H9 (cell line): ENCODE data around the gene BYSL. TPM values are rescaled to one million over a fixed set of nuclear protein-coding genes. Genes with fewer than 3 reads are reported as not detected.

Experiments used
- DNase-seq: peaks from one replicate; pipeline ENCODE4 v3.0.0-alpha.2; 2017
- H2AFZ ChIP-seq: one replicate; pipeline ENCODE4 v1.6.1; 2013; ENCODE audit warnings: mild to moderate bottlenecking, low read length, control low read depth, moderate library complexity
- H2AK5ac ChIP-seq: 2 replicates; pipeline ENCODE4 v1.6.1; 2013; ENCODE audit warnings: low read length, control low read depth, mixed read lengths; ENCODE audit not compliant: insufficient read length
- H2BK120ac ChIP-seq: one replicate; pipeline ENCODE4 v1.6.1; 2013; ENCODE audit warnings: low read depth, mild to moderate bottlenecking, low read length, control low read depth, inconsistent platforms; ENCODE audit not compliant: poor library complexity, severe bottlenecking
- H2BK12ac ChIP-seq: 2 replicates; pipeline ENCODE4 v1.6.1; 2013; ENCODE audit warnings: low read length, control low read depth, mixed read lengths, low read depth; ENCODE audit not compliant: insufficient read length
- H2BK15ac ChIP-seq: 2 replicates; pipeline ENCODE4 v1.6.1; 2013; ENCODE audit warnings: low read depth, low read length, control low read depth
- H2BK20ac ChIP-seq: one replicate; pipeline ENCODE4 v1.6.1; 2013; ENCODE audit warnings: low read depth, mild to moderate bottlenecking, low read length, control low read depth, inconsistent platforms; ENCODE audit not compliant: poor library complexity, severe bottlenecking
- H2BK5ac ChIP-seq: 2 replicates; pipeline ENCODE4 v1.6.1; 2013; ENCODE audit warnings: low read length, control low read depth, mixed read lengths; ENCODE audit not compliant: insufficient read length
- H3K14ac ChIP-seq: 2 replicates; pipeline ENCODE4 v1.6.1; 2013; ENCODE audit warnings: low read length, control low read depth; ENCODE audit not compliant: insufficient read depth
- H3K18ac ChIP-seq: 2 replicates; pipeline ENCODE4 v1.6.1; 2013; ENCODE audit warnings: low read depth, mild to moderate bottlenecking, mixed read lengths, low read length, control low read depth; ENCODE audit not compliant: insufficient read length
- H3K23ac ChIP-seq: 2 replicates; pipeline ENCODE4 v1.6.1; 2013; ENCODE audit warnings: low read length, control low read depth, mixed read lengths, low read depth; ENCODE audit not compliant: insufficient read length
- H3K23me2 ChIP-seq: 2 replicates; pipeline ENCODE4 v1.6.1; 2013; ENCODE audit warnings: low read depth, mild to moderate bottlenecking, mixed read lengths, low read length, control low read depth; ENCODE audit not compliant: insufficient read length, poor library complexity, severe bottlenecking
- H3K27ac ChIP-seq: 2 replicates; pipeline ENCODE4 v1.5.1; 2013; ENCODE audit warnings: low read length, control low read depth, mixed read lengths, low read depth; ENCODE audit not compliant: insufficient read length
- H3K27me3 ChIP-seq: 2 replicates; pipeline ENCODE4 v1.6.1; 2013; ENCODE audit warnings: low read length, control low read depth, inconsistent platforms; ENCODE audit not compliant: insufficient read depth
- H3K4ac ChIP-seq: 2 replicates; pipeline ENCODE4 v1.6.1; 2013; ENCODE audit warnings: low read depth, mild to moderate bottlenecking, control low read depth, inconsistent platforms, low read length, moderate library complexity
- H3K4me1 ChIP-seq: 2 replicates; pipeline ENCODE4 v1.6.1; 2013; ENCODE audit warnings: low read length, control low read depth, inconsistent platforms; ENCODE audit not compliant: insufficient read depth
- H3K4me2 ChIP-seq: 2 replicates; pipeline ENCODE4 v1.6.1; 2013; ENCODE audit warnings: low read length, control low read depth, mixed read lengths; ENCODE audit not compliant: insufficient read length, insufficient read depth
- H3K56ac ChIP-seq: 2 replicates; pipeline ENCODE4 v1.6.1; 2013; ENCODE audit warnings: low read depth, mild to moderate bottlenecking, mixed read lengths, low read length, control low read depth; ENCODE audit not compliant: insufficient read length
- H3K79me1 ChIP-seq: 2 replicates; pipeline ENCODE4 v1.6.1; 2013; ENCODE audit warnings: low read depth, mild to moderate bottlenecking, moderate library complexity, low read length, control low read depth, inconsistent platforms; ENCODE audit not compliant: insufficient read depth, poor library complexity, severe bottlenecking
- H3K79me2 ChIP-seq: 2 replicates; pipeline ENCODE4 v1.6.1; 2013; ENCODE audit warnings: low read length, control low read depth, inconsistent platforms; ENCODE audit not compliant: insufficient read depth
- H3K9ac ChIP-seq: 2 replicates; pipeline ENCODE4 v1.6.1; 2013; ENCODE audit warnings: low read length, control low read depth, mixed read lengths; ENCODE audit not compliant: insufficient read length; ENCODE audit errors: extremely low read depth
- H3K9me3 ChIP-seq: one replicate; pipeline ENCODE4 v1.6.1; 2013; ENCODE audit warnings: low read depth, low read length, inconsistent platforms; ENCODE audit not compliant: control insufficient read depth
- H3T11ph ChIP-seq: one replicate; pipeline ENCODE4 v1.6.1; 2013; ENCODE audit warnings: mild to moderate bottlenecking, low read length, control low read depth, inconsistent platforms
- H4K20me1 ChIP-seq: one replicate; pipeline ENCODE4 v1.6.1; 2013; ENCODE audit not compliant: control insufficient read depth, insufficient read length, insufficient read depth
- H4K5ac ChIP-seq: 2 replicates; pipeline ENCODE4 v1.6.1; 2013; ENCODE audit warnings: low read depth, mild to moderate bottlenecking, mixed read lengths, low read length, control low read depth; ENCODE audit not compliant: insufficient read length
- H4K8ac ChIP-seq: replicated peaks from 2 replicates; pipeline ENCODE4 v1.6.1; 2013; ENCODE audit warnings: low read length, control low read depth, mixed read lengths, low read depth; ENCODE audit not compliant: insufficient read length
- H4K91ac ChIP-seq: 2 replicates; pipeline ENCODE4 v1.6.1; 2013; ENCODE audit warnings: low read depth, mild to moderate bottlenecking, moderate library complexity, mixed read lengths, low read length, control low read depth; ENCODE audit not compliant: insufficient read length
- H3K27ac Mint-ChIP-seq, 3 experiments: 2 replicates in 2 of 3; 3 replicates in 1 of 3; pipeline ENCODE4 v1.8.0; 2020 to 2021; ENCODE audit warnings: mixed read lengths in 3 of 3, mild to moderate bottlenecking in 1 of 3, moderate library complexity in 1 of 3
- H3K27me3 Mint-ChIP-seq: 2 replicates; pipeline ENCODE4 v1.8.0; 2021; ENCODE audit warnings: low read depth, mild to moderate bottlenecking, moderate library complexity, mixed read lengths
- H3K36me3 Mint-ChIP-seq, 3 experiments: 2 replicates in 2 of 3; 3 replicates in 1 of 3; pipeline ENCODE4 v1.8.0; 2020 to 2021; ENCODE audit warnings: low read depth in 3 of 3, mixed read lengths in 3 of 3; ENCODE audit not compliant: insufficient read depth in 1 of 3
- H3K4me1 Mint-ChIP-seq, 2 experiments: 2 replicates each; pipeline ENCODE4 v1.8.0; 2020; ENCODE audit warnings: mixed read lengths in 2 of 2
- H3K4me3 Mint-ChIP-seq, 2 experiments: 2 replicates in 1 of 2; 3 replicates in 1 of 2; pipeline ENCODE4 v1.8.0; 2020 to 2021; ENCODE audit warnings: mild to moderate bottlenecking in 2 of 2, mixed read lengths in 2 of 2, moderate library complexity in 1 of 2
- H3K9me3 Mint-ChIP-seq, 2 experiments: 2 replicates in 1 of 2; 3 replicates in 1 of 2; pipeline ENCODE4 v1.8.0; 2020; ENCODE audit warnings: mild to moderate bottlenecking in 2 of 2, mixed read lengths in 2 of 2, moderate library complexity in 1 of 2
- WGBS: extraction: QIAGEN DNeasy Blood & Tissue Kit; methylation state at CpG from one replicate; pipeline ENCODE4 v1.1.7; 2013; ENCODE audit warnings: missing lambda C conversion rate, low lambda C conversion rate, mixed read lengths; ENCODE audit not compliant: insufficient read length; ENCODE audit errors: extremely low coverage; 5-methylcytosine and 5-hydroxymethylcytosine counted together
- total RNA-seq: library from RNA; stranded (reverse); gene quantifications from 2 replicates; pipeline ENCODE4 v1.2.1, GENCODE V29; 2021
- TF ChIP-seq, protein P1 (sequence below): fragments of 200-600 bp; sonication (generic); conservative IDR thresholded peaks from 3 replicates; pipeline ENCODE4 v1.8.0; 2021; ENCODE audit warnings: antibody characterized with exemption, mild to moderate bottlenecking

BYSL gene
- total RNA-seq, 1 experiment from 2014 or later = 71.1 TPM

DNA sequence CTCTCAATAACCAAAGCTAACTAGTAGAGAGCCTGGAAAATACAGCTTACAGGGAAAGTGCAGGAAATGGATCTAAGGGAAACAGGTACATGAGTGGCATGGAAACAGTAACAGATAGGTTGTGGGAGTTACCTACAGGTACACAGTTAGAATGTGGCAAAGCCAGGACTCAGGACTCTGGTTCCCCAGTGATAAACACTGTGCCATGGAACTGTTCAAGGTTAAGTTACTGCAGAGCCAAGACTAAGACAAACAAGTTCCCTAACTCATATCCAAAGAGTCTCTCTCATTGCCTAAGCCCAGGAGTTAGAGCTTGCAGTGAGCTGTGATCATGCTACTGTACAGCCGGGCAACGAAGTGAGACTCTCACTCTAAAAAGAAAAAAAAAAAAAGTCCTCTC, 7.0 kb upstream of the BYSL start:
- Histone ChIP-seq H3K79me2 (no peaks in the 10 kb centered on the region; the same call in 1 of the 2 replicates), H3K79me1 (peaks cover 2% of the 10 kb centered on the region), H2BK12ac (no peak overlapping the region), H2BK20ac (no peak overlapping the region), H2BK120ac (no peak overlapping the region), H3K23me2 (no peaks in the 10 kb centered on the region), H3K4me1 (no peaks in the 10 kb centered on the region), H4K8ac (no peak overlapping the region), H2BK5ac (no peak overlapping the region), H3K27ac (no peak overlapping the region), H3K14ac (no peak overlapping the region), H3T11ph (no peak overlapping the region), H4K5ac (no peak overlapping the region), H2AFZ (no peak overlapping the region), H3K27me3 (no peaks in the 10 kb centered on the region), H2BK15ac (no peak overlapping the region), H3K4me2 (no peak overlapping the region), H2AK5ac (no peak overlapping the region), H3K9ac (no peak overlapping the region), H3K4ac (no peak overlapping the region), H3K18ac (no peak overlapping the region), H3K23ac (no peak overlapping the region), H3K56ac (no peak overlapping the region), H3K9me3 (no peaks in the 10 kb centered on the region), H4K20me1 (no peaks in the 10 kb centered on the region), H4K91ac (no peak overlapping the region)
- no CpG with 5 or more reads among the region's 2 CpGs for WGBS
- DNase-seq = no peak
- no peak overlapping the region for H3K4me3 Mint-ChIP-seq
- peak overlapping the region in 1 of 3 experiments; percentile 56; a peak in 1 of 7 replicates for H3K27ac Mint-ChIP-seq
- TF ChIP-seq, protein P1, sequence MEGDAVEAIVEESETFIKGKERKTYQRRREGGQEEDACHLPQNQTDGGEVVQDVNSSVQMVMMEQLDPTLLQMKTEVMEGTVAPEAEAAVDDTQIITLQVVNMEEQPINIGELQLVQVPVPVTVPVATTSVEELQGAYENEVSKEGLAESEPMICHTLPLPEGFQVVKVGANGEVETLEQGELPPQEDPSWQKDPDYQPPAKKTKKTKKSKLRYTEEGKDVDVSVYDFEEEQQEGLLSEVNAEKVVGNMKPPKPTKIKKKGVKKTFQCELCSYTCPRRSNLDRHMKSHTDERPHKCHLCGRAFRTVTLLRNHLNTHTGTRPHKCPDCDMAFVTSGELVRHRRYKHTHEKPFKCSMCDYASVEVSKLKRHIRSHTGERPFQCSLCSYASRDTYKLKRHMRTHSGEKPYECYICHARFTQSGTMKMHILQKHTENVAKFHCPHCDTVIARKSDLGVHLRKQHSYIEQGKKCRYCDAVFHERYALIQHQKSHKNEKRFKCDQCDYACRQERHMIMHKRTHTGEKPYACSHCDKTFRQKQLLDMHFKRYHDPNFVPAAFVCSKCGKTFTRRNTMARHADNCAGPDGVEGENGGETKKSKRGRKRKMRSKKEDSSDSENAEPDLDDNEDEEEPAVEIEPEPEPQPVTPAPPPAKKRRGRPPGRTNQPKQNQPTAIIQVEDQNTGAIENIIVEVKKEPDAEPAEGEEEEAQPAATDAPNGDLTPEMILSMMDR = no peak
- peaks cover 15 to 47% (median 30%) of the 10 kb centered on the region in 3 experiments for H3K36me3 Mint-ChIP-seq
- H3K9me3 Mint-ChIP-seq = no peaks in the 10 kb centered on the region
- H3K4me1 Mint-ChIP-seq = no peaks in the 10 kb centered on the region
- no peaks in the 10 kb centered on the region for H3K27me3 Mint-ChIP-seq
